SH-SY5Y (cell line): ENCODE results near the gene MBP.

Experiments used
- GATA2 ChIP-seq: IDR thresholded peaks from 2 replicates; pipeline ENCODE4 v1.6.1; 2011; ENCODE audit warnings: mild to moderate bottlenecking, low read depth, low read length
- GATA3 ChIP-seq: IDR thresholded peaks from 2 replicates; pipeline ENCODE4 v1.6.1; 2011; ENCODE audit warnings: low read depth, mild to moderate bottlenecking, low read length, moderate library complexity

DNA sequence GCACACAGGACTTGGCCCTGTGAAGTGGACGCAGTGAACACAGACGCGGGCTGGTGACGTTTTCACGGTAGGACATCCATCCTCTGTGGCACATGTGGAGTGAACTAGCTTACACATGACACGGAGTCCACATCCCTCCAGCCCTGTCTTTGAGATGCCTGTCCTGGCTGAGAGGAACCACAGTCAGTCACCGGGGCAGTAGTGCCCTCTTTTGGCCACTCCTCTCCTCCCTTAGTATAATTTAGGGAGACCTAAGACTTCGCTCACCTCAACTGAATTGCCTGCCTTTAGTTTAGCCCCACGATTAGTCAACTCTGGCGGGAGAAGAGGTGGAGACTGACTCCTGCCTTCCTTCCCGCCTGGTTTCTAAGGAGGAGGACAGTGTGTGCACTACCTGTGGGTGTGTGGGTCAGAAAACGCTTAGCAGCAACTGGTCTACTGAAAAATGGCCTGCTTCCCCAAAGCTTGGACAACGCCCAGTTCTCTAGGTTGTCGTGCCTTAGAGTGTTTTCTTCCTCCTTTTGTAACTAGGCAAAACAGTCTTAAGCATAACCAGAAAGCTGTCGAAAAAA lies 70.6 kb downstream of the MBP start:
- TF ChIP-seq GATA2 (no peak), GATA3 (no peak)
